OCI-LY3 (cell line): ENCODE results near the gene PDE4A.

Source experiments
- CTCF ChIP-seq: fragments of 200-600, 300-600 bp; sonication (generic); IDR thresholded peaks from 2 replicates; pipeline ENCODE4 v1.5.1; 2014; ENCODE audit warnings: antibody characterized with exemption, low read length, low read depth
- EZH2phosphoT487 ChIP-seq: fragments of 200-600 bp; shearing (Covaris generic); IDR thresholded peaks from 2 replicates; pipeline ENCODE4 v1.6.1; 2018; ENCODE audit warnings: antibody characterized with exemption, mixed run types, low read depth

- TF ChIP-seq CTCF (no peak), EZH2phosphoT487 (no peak)
Observed at GRCh38 chr19:10431943-10432735, 11.8 kb downstream of the PDE4A start.
